Measurements from ENCODE around the gene HIF1A. TPM values are rescaled to one million over a fixed set of nuclear protein-coding genes. Genes with fewer than 3 reads are reported as not detected.

HIF1A gene
- 100 to 1,000 TPM; 186 to 531 (median 349) TPM for total RNA-seq
- 100 to 1,000 TPM in 1 of 3 donors, 10 to 100 TPM in 2; 47.2 to 504 (median 62.7) TPM for polyA plus RNA-seq
- long read RNA-seq, donor 1, transcript HIF1A-202 (15 exons, 3,919 nt), result major isoform, 20 of 76 reads
- long read RNA-seq, donor 1, partial matches to known transcripts, result 47 of 76 reads
- long read RNA-seq, donor 1, other reads (novel, unspliced or antisense), result 0 of 76 reads
- long read RNA-seq, donor 2, transcript HIF1A-202 (15 exons, 3,919 nt), result major isoform, 10 of 97 reads
- long read RNA-seq, donor 2, transcript HIF1A-203 (15 exons, 3,922 nt), result minor isoform, 5 of 97 reads
- long read RNA-seq, donor 2, transcript HIF1A-209 (2 exons, 752 nt), result minor isoform, 6 of 97 reads
- long read RNA-seq, donor 2, partial matches to known transcripts, result 71 of 97 reads
- long read RNA-seq, donor 2, other reads (novel, unspliced or antisense), result 0 of 97 reads
- long read RNA-seq, donor 3, transcript HIF1A-202 (15 exons, 3,919 nt), result major isoform, 17 of 55 reads
- long read RNA-seq, donor 3, transcript HIF1A-203 (15 exons, 3,922 nt), result minor isoform, 6 of 55 reads
- long read RNA-seq, donor 3, partial matches to known transcripts, result 28 of 55 reads
- long read RNA-seq, donor 3, other reads (novel, unspliced or antisense), result 0 of 55 reads
- long read RNA-seq, donor 4, transcript HIF1A-202 (15 exons, 3,919 nt), result major isoform, 25 of 291 reads
- long read RNA-seq, donor 4, transcript HIF1A-203 (15 exons, 3,922 nt), result minor isoform, 9 of 291 reads
- long read RNA-seq, donor 4, partial matches to known transcripts, result 248 of 291 reads
- long read RNA-seq, donor 4, other reads (novel, unspliced or antisense), result 4 of 291 reads
- long read RNA-seq, donor 5, transcript HIF1A-201 (14 exons, 3,555 nt), result minor isoform, 30 of 519 reads
- long read RNA-seq, donor 5, transcript HIF1A-203 (15 exons, 3,922 nt), result minor isoform, 124 of 519 reads
- long read RNA-seq, donor 5, transcript HIF1A-202 (15 exons, 3,919 nt), result major isoform, 338 of 519 reads
- long read RNA-seq, donor 5, partial matches to known transcripts, result 13 of 519 reads
- long read RNA-seq, donor 5, other reads (novel, unspliced or antisense), result 14 of 519 reads
- long read RNA-seq, donor 6, transcript HIF1A-202 (15 exons, 3,919 nt), result major isoform, 7 of 91 reads
- long read RNA-seq, donor 6, partial matches to known transcripts, result 66 of 91 reads
- long read RNA-seq, donor 6, other reads (novel, unspliced or antisense), result 16 of 91 reads
- long read RNA-seq, donor 7, partial matches to known transcripts, result 22 of 33 reads
- long read RNA-seq, donor 7, other reads (novel, unspliced or antisense), result 0 of 33 reads
- long read RNA-seq, donor 8, transcript HIF1A-202 (15 exons, 3,919 nt), result major isoform, 19 of 74 reads
- long read RNA-seq, donor 8, transcript HIF1A-203 (15 exons, 3,922 nt), result minor isoform, 6 of 74 reads
- long read RNA-seq, donor 8, partial matches to known transcripts, result 46 of 74 reads
- long read RNA-seq, donor 8, other reads (novel, unspliced or antisense), result 0 of 74 reads
- long read RNA-seq, donor 9, transcript HIF1A-205 (2 exons, 711 nt), result minor isoform, 6 of 48 reads
- long read RNA-seq, donor 9, transcript HIF1A-202 (15 exons, 3,919 nt), result major isoform, 13 of 48 reads
- long read RNA-seq, donor 9, transcript HIF1A-203 (15 exons, 3,922 nt), result minor isoform, 7 of 48 reads
- long read RNA-seq, donor 9, partial matches to known transcripts, result 18 of 48 reads
- long read RNA-seq, donor 9, other reads (novel, unspliced or antisense), result 0 of 48 reads
- long read RNA-seq, donor 10, transcript HIF1A-202 (15 exons, 3,919 nt), result major isoform, 8 of 48 reads
- long read RNA-seq, donor 10, partial matches to known transcripts, result 36 of 48 reads
- long read RNA-seq, donor 10, other reads (novel, unspliced or antisense), result 0 of 48 reads

DNA sequence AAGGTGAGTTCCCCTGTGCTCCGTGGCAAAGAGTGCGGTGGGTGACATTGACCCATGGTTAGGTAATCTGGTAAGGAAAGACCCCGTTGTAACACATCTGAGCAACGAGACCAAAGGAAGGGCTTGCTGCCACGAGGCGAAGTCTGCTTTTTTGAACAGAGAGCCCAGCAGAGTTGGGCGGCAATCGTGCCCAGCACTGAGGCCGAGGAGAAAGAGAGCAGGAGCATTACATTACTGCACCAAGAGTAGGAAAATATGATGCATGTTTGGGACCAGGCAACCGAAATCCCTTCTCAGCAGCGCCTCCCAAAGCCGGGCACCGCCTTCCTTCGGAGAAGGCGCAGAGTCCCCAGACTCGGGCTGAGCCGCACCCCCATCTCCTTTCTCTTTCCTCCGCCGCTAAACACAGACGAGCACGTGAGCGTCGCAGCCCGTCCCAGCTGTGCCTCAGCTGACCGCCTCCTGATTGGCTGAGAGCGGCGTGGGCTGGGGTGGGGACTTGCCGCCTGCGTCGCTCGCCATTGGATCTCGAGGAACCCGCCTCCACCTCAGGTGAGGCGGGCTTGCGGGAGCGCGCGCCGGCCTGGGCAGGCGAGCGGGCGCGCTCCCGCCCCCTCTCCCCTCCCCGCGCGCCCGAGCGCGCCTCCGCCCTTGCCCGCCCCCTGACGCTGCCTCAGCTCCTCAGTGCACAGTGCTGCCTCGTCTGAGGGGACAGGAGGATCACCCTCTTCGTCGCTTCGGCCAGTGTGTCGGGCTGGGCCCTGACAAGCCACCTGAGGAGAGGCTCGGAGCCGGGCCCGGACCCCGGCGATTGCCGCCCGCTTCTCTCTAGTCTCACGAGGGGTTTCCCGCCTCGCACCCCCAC lies at the start of gene HIF1A:
Gene HIF1A (plus strand): TSS at position 684 of the 865 bp plus-strand sequence. CDS start 292 bp downstream, outside the sequence.
- TF ChIP-seq, protein P1, sequence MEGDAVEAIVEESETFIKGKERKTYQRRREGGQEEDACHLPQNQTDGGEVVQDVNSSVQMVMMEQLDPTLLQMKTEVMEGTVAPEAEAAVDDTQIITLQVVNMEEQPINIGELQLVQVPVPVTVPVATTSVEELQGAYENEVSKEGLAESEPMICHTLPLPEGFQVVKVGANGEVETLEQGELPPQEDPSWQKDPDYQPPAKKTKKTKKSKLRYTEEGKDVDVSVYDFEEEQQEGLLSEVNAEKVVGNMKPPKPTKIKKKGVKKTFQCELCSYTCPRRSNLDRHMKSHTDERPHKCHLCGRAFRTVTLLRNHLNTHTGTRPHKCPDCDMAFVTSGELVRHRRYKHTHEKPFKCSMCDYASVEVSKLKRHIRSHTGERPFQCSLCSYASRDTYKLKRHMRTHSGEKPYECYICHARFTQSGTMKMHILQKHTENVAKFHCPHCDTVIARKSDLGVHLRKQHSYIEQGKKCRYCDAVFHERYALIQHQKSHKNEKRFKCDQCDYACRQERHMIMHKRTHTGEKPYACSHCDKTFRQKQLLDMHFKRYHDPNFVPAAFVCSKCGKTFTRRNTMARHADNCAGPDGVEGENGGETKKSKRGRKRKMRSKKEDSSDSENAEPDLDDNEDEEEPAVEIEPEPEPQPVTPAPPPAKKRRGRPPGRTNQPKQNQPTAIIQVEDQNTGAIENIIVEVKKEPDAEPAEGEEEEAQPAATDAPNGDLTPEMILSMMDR (IDR thresholded peaks at IDR 0.05), result no peak
- TF ChIP-seq POLR2A (IDR thresholded peaks at IDR 0.05), result peak; percentile 97 to 98
- Histone ChIP-seq H3K9me3 (replicated peaks in 1 of 3) (no peaks in the 10 kb centered on the region), H3K27me3 (no peaks in the 10 kb centered on the region), H3K4me1 (replicated peaks in 1 of 2) (peaks cover 10 to 32% of the 10 kb centered on the region in 2 donors), H3K27ac (peak within 1 kb of the TSS; percentile 97 to 100 (median 98)), H3K36me3 (replicated peaks in 1 of 2) (no peaks in the 10 kb centered on the region), H3K4me3 (peak within 1 kb of the TSS; percentile 83 to 96 (median 94))
- WGBS, 4 donors, result 0 to 1% (median 0%) methylated on average over 23 to 68 of the region's 68 CpGs
- DNase-seq, result peak; percentile 97 to 99 (median 98)
- intact Hi-C loops (cut with DNase I), result loop anchor here (10.0 kb wide), 1 partner anchor 220 kb away; no protein-coding TSS in a partner anchor

DNA sequence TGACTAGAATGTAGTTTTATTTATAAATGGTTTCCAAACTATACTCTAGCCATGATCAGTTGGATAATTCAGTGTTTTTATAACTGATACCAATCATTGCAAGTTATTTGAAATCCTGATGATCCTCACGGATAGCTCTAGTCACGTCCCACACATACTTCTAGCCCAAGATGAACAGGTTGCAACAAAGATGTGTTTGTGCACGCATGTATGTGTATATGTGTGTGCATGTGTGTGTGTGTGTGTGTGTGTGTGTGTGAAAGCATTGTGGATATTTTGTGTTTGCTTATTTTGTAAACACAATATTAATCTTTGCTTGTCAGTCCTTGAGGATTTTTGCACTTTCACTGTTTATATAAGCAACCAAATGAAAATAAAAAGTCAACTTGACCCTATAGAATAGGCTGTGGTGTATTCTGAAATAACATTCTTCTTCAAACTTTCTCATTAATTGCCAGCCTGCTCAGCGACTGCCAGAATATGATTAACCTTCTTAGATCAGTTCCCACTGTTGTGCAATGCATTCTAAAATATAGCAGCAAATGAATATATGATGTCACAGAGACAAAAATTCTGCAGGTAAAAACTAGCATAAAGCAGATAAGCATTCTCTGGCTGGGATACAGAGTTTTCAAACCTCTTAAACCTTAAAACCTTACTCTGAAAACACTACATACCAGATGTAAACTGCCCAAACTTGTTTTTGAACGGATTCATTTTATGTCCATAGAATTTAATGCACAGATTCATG lies 48.8 kb upstream of the HIF1A start:
- Histone ChIP-seq H3K4me1 (replicated peaks in 1 of 2) (no peaks in the 10 kb centered on the region), H3K27ac (no peak overlapping the region), H3K36me3 (replicated peaks in 1 of 2) (no peaks in the 10 kb centered on the region), H3K27me3 (no peaks in the 10 kb centered on the region), H3K4me3 (no peak overlapping the region), H3K9me3 (replicated peaks in 1 of 3) (no peaks in the 10 kb centered on the region)
- intact Hi-C loops (cut with DNase I), result no loop called here
- TF ChIP-seq, protein P1 (IDR thresholded peaks at IDR 0.05), result no peak
- TF ChIP-seq POLR2A (IDR thresholded peaks at IDR 0.05), result no peak
- WGBS, 4 donors, result 83 to 86% (median 84%) methylated on average over 5 of the region's 5 CpGs
- DNase-seq, result no peak
